SK-N-SH treated with all-trans-retinoic acid at 6 μM for 48 hours (cell line): Measurements from ENCODE around the gene GALNT11.

ENCODE experiments used
- ATAC-seq: fragments of 200-7000 bp; cut with Tn5 transposase; 3 replicates; pipeline ENCODE4 v1.9.1; 2020; ENCODE audit warnings: mild to moderate bottlenecking, moderate library complexity
- CSDC2 ChIP-seq: fragments of 250-450 bp; sonication (Bioruptor Pico); IDR thresholded peaks from 2 replicates; pipeline ENCODE4 v1.5.0; 2020; ENCODE audit warnings: mild to moderate bottlenecking, moderate library complexity
- ESRRG ChIP-seq: fragments of 250-450 bp; sonication (Bioruptor Pico); IDR thresholded peaks from 2 replicates; pipeline ENCODE4 v1.6.1; 2021; ENCODE audit warnings: mild to moderate bottlenecking
- GLIS3 ChIP-seq: fragments of 250-450 bp; sonication (Bioruptor Pico); IDR thresholded peaks from 2 replicates; pipeline ENCODE4 v1.5.0; 2020; ENCODE audit warnings: mild to moderate bottlenecking, moderate library complexity
- ISL1 ChIP-seq: fragments of 250-450 bp; sonication (Bioruptor Pico); IDR thresholded peaks from 2 replicates; pipeline ENCODE4 v2.1.2; 2022; ENCODE audit warnings: mild to moderate bottlenecking, moderate library complexity
- OSR1 ChIP-seq: fragments of 250-450 bp; sonication (Bioruptor Pico); IDR thresholded peaks from 2 replicates; pipeline ENCODE4 v1.8.0; 2022; ENCODE audit warnings: moderate library complexity, mild to moderate bottlenecking, inconsistent platforms
- SNAI2 ChIP-seq: fragments of 250-450 bp; sonication (Bioruptor Pico); IDR thresholded peaks from 2 replicates; pipeline ENCODE4 v1.5.0; 2020; ENCODE audit warnings: mild to moderate bottlenecking, moderate library complexity
- TOX ChIP-seq: fragments of 250-450 bp; sonication (Bioruptor Pico); IDR thresholded peaks from 2 replicates; pipeline ENCODE4 v1.8.0; 2021; ENCODE audit warnings: mild to moderate bottlenecking, moderate library complexity, borderline replicate concordance
- ZC3H10 ChIP-seq: fragments of 250-450 bp; sonication (Bioruptor Pico); IDR thresholded peaks from 2 replicates; pipeline ENCODE4 v1.5.1; 2021; ENCODE audit warnings: mild to moderate bottlenecking, moderate library complexity
- ZNF565 ChIP-seq: fragments of 450-650 bp; formaldehyde crosslinking; conservative IDR thresholded peaks from 2 replicates; pipeline ENCODE4 v1.5.0; 2020; ENCODE audit warnings: low read depth, mild to moderate bottlenecking, moderate library complexity
- TF ChIP-seq, protein P1 (sequence below): fragments of 250-450 bp; sonication (Bioruptor Pico); IDR thresholded peaks from 2 replicates; pipeline ENCODE4 v1.5.0; 2020; ENCODE audit warnings: mild to moderate bottlenecking, moderate library complexity
- TF ChIP-seq, protein P2 (sequence below): fragments of 250-450 bp; sonication (Bioruptor Pico); IDR thresholded peaks from 2 replicates; pipeline ENCODE4 v1.8.0; 2020; ENCODE audit warnings: mild to moderate bottlenecking, moderate library complexity, borderline replicate concordance

The GALNT11 gene

DNA sequence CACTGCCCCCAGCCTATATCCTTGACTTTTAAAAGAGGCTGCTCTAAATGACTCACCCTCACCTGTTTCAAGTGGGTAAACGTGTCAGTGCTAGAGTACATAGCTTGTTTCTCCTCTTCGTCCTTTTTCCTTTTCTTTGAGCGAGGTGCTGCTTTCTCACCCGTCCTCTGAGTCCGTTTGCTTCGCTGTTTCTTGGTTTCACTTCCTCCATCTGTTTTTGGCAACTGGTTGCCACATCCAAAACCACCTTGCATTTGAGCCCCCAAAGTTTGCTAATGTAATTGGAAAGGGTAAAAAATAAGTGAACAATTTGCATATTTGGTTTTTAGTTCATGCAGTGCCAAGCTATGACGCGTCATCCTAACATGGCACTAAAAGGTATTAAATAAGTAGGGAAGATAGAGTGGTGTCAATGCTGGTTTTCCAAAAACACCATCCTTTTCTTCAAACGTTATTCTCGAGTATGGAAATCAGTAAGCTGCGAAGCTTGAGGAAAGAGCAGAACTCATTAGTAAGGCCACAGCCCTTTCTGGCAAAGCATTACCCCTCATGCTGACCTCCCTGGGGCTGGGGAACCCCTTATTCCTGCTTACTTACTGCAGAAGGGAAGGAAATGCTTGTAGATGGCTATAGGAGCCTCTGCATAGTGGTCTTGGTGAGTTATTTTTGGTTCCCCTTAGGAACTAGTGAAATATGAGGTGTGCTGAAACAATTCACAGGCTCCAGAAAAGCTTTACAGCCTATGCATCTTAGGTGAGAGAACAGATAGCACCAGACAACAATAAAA is 133.5 kb downstream of the GALNT11 start:
- no peak for TF ChIP-seq ZNF565 (CRISPR knock-in tag)
- TF ChIP-seq ZC3H10 (CRISPR knock-in tag) = no peak
- TF ChIP-seq, all 23 proteins: peak for 0
- ATAC-seq = no peak

DNA sequence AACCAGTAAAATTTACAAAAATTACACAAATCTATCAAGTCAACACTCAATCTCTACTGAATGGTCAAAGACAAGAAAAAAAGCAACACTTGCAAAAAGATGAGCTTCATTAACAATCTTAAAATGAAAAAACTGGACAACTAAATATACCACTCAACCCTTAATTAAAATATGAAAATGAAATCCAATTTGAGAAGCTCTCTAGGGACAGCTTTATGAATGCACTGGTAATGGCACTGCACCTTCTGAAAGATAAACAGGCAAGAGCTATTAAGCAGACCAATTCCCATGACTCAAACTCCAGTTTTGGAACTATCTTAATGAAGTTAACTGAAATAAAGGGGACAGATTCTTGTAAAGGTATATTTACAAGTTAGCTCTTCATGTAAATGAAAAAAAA is 135.7 kb downstream of the GALNT11 start:
- no peak for ATAC-seq
- TF ChIP-seq OSR1 = no peak
- TF ChIP-seq CSDC2 (CRISPR knock-in tag) = no peak
- TF ChIP-seq TOX (CRISPR knock-in tag) = no peak

DNA sequence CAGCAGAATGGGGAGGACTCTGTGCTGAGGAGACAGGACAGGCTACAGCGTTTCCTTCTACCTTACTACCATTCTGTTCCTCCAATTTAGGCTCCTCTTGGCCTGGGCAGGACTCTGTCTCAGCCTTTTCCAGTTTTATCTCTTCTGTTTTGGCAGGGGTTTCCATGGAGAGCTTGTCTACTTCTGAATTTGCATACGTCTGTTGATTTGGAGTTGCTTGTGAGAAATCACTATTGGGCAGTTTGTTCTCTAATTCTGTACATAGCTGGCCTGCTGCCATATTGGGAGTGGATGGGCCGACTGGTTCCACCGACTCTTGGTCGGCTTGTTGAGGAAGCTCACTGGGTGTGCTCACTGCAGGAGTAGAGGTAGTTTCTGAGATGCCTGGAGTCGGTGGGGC is 136.8 kb downstream of the GALNT11 start:
- TF ChIP-seq SNAI2 (CRISPR knock-in tag) (no peak), TOX (CRISPR knock-in tag) (no peak), ISL1 (CRISPR knock-in tag) (no peak), GLIS3 (no peak), OSR1 (no peak), ESRRG (CRISPR knock-in tag) (no peak)
- TF ChIP-seq, protein P1, sequence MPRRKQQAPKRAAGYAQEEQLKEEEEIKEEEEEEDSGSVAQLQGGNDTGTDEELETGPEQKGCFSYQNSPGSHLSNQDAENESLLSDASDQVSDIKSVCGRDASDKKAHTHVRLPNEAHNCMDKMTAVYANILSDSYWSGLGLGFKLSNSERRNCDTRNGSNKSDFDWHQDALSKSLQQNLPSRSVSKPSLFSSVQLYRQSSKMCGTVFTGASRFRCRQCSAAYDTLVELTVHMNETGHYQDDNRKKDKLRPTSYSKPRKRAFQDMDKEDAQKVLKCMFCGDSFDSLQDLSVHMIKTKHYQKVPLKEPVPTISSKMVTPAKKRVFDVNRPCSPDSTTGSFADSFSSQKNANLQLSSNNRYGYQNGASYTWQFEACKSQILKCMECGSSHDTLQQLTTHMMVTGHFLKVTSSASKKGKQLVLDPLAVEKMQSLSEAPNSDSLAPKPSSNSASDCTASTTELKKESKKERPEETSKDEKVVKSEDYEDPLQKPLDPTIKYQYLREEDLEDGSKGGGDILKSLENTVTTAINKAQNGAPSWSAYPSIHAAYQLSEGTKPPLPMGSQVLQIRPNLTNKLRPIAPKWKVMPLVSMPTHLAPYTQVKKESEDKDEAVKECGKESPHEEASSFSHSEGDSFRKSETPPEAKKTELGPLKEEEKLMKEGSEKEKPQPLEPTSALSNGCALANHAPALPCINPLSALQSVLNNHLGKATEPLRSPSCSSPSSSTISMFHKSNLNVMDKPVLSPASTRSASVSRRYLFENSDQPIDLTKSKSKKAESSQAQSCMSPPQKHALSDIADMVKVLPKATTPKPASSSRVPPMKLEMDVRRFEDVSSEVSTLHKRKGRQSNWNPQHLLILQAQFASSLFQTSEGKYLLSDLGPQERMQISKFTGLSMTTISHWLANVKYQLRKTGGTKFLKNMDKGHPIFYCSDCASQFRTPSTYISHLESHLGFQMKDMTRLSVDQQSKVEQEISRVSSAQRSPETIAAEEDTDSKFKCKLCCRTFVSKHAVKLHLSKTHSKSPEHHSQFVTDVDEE (CRISPR knock-in tag) = no peak
- TF ChIP-seq, protein P2, sequence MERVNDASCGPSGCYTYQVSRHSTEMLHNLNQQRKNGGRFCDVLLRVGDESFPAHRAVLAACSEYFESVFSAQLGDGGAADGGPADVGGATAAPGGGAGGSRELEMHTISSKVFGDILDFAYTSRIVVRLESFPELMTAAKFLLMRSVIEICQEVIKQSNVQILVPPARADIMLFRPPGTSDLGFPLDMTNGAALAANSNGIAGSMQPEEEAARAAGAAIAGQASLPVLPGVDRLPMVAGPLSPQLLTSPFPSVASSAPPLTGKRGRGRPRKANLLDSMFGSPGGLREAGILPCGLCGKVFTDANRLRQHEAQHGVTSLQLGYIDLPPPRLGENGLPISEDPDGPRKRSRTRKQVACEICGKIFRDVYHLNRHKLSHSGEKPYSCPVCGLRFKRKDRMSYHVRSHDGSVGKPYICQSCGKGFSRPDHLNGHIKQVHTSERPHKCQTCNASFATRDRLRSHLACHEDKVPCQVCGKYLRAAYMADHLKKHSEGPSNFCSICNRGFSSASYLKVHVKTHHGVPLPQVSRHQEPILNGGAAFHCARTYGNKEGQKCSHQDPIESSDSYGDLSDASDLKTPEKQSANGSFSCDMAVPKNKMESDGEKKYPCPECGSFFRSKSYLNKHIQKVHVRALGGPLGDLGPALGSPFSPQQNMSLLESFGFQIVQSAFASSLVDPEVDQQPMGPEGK (CRISPR knock-in tag) = no peak
- ATAC-seq = no peak
